ENCODE measurements around the gene CAPN14.

CAPN14 gene

DNA sequence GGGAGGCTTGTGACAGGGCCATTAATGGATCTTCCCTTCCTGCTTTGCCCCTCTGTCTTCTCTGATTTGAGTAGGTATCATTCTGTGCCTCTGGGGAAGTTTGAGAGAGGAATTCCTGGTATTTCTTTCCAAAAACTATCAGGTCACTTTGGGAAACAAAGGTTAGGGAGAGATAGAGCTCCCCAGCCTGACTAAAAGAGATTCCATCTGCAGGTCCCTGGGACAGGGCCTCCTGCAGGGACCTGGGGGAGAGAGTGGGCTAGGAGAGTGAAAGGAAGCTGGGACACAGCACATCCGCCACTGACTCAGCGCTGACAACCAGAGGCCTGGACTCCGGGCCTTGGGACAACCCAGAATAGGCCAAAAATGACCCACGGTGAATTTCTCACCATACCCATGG, 85.4 kb downstream of the CAPN14 start:
- TF ChIP-seq SPI1 (IDR thresholded peaks at IDR 0.05; ENCODE audit: low read depth, low read length) (no peak), POLR2A (IDR thresholded peaks at IDR 0.05; ENCODE audit: low read depth, low read length) (no peak), POLR2AphosphoS5 (IDR thresholded peaks at IDR 0.05; ENCODE audit: low read depth, low read length) (no peak), TAF1 (IDR thresholded peaks at IDR 0.05; ENCODE audit: low read depth, low read length) (no peak), POU2F2 (IDR thresholded peaks at IDR 0.05; ENCODE audit: low read depth, low read length) (no peak), PAX5 (IDR thresholded peaks at IDR 0.05; ENCODE audit: insufficient read depth, low read length, severe bottlenecking) (no peak)
- DNase-seq (ENCODE audit: insufficient read length, low spot score) (no peak), FAIRE-seq (no peak)

DNA sequence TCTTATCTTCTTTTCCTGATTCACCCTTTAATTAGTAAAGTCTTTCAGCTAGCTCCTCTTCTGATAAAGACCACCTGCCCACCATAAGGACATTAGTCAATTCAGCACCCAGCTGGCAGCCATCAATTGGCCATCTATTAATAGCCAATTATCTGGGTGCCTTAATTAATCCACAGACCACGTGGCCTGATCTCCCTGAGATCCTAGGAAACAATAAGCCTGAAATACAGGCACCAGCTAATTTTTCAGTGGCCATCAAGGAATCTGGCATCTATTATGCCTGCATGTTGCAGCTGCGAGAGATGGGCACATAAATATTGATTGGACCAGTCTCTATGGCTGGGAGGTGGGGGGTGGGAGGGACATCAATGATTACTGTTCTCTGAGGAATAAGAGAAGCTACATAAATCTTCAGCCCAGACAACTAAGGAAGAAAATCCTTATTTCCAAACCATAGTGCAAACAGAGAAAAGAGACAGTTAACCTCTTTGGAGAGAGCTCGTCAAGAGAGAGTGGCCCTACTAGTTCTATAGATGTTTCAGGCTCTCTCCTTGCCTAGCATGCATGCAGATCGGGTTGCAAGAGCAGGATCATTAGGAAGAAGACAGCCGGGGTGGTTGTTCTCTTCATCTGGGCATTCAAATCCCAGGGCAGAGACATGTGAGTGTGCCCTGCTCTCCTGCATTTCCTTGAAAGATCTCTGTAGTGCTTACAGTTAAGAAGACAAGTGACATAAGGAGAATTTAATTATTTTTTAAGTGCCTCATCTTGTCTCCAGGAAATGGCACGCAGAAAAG, 87.7 kb downstream of the CAPN14 start:
- FAIRE-seq: no peak
- TF ChIP-seq PAX5 (IDR thresholded peaks at IDR 0.05; ENCODE audit: insufficient read depth, low read length, severe bottlenecking): no peak
- TF ChIP-seq POLR2A (IDR thresholded peaks at IDR 0.05; ENCODE audit: low read depth, low read length): no peak
- no peak for TF ChIP-seq SPI1 (IDR thresholded peaks at IDR 0.05; ENCODE audit: low read depth, low read length)
- TF ChIP-seq POU2F2 (IDR thresholded peaks at IDR 0.05; ENCODE audit: low read depth, low read length): no peak
- TF ChIP-seq POLR2AphosphoS5 (IDR thresholded peaks at IDR 0.05; ENCODE audit: low read depth, low read length): no peak
- TF ChIP-seq TAF1 (IDR thresholded peaks at IDR 0.05; ENCODE audit: low read depth, low read length): no peak
- DNase-seq (ENCODE audit: insufficient read length, low spot score): no peak

DNA sequence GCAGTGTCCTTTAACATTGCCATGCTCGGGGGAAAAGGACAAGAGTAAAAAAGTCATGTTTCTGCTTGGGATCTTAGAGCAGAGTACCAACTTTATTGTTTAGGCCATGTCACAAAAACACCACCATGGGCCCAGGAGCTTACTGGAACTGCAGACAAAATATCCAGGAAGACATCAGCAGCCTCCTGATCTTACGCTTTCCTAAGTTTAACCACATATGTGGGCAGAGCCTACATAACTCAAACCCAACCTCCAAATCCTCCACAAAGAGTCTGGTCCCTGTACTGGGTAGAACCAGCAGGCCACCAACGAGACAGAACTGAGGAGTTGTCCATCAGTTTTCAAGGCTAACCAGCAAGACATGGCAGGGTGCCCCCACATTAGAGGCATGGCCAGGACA, 89.4 kb downstream of the CAPN14 start:
- no peak for FAIRE-seq
- no peak for DNase-seq (ENCODE audit: insufficient read length, low spot score)
- TF ChIP-seq SPI1 (IDR thresholded peaks at IDR 0.05; ENCODE audit: low read depth, low read length): no peak
- TF ChIP-seq PAX5 (IDR thresholded peaks at IDR 0.05; ENCODE audit: insufficient read depth, low read length, severe bottlenecking): no peak
- TF ChIP-seq POLR2A (IDR thresholded peaks at IDR 0.05; ENCODE audit: low read depth, low read length): no peak
- TF ChIP-seq POLR2AphosphoS5 (IDR thresholded peaks at IDR 0.05; ENCODE audit: low read depth, low read length): no peak
- TF ChIP-seq POU2F2 (IDR thresholded peaks at IDR 0.05; ENCODE audit: low read depth, low read length): no peak
- no peak for TF ChIP-seq TAF1 (IDR thresholded peaks at IDR 0.05; ENCODE audit: low read depth, low read length)

DNA sequence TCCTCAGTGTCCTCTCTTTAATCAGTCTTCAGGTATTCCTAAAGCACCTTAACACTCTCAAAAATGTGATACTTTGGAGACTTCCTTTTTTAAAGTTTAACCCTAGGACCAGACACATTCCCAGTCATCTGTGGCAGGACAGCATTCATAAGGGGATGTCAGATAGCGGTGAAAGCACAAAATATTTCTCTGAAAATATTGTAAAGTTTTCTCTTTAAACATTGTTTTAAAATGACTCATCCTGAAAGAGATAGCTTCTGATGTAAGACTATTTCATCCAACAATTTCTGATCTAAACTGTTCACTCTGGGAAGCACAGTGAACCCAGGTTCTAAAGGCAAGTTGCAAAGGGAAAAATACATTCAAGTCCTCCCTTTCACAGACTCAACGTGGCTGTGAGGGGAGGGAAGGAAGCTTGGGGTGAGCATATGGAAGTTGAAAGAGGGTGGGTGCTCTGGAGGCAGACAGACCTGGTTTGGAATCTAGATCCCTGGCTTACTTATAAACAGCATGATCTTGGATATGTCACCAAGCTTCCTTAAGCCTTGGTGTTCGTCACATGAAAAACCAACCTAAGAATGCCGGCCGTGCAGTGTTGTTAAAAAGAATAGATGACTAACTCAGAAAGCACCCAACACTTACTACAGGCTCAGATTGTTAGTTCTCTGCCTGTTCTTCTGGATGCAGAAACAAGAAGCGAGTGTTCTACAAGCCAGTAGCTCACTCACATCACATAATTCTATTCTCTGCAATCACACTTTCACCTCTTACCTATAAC, 91.2 kb downstream of the CAPN14 start:
- FAIRE-seq: no peak
- TF ChIP-seq SPI1 (IDR thresholded peaks at IDR 0.05; ENCODE audit: low read depth, low read length): no peak
- TF ChIP-seq PAX5 (IDR thresholded peaks at IDR 0.05; ENCODE audit: insufficient read depth, low read length, severe bottlenecking): no peak
- TF ChIP-seq TAF1 (IDR thresholded peaks at IDR 0.05; ENCODE audit: low read depth, low read length): no peak
- TF ChIP-seq POLR2AphosphoS5 (IDR thresholded peaks at IDR 0.05; ENCODE audit: low read depth, low read length): no peak
- no peak for TF ChIP-seq POLR2A (IDR thresholded peaks at IDR 0.05; ENCODE audit: low read depth, low read length)
- no peak for TF ChIP-seq POU2F2 (IDR thresholded peaks at IDR 0.05; ENCODE audit: low read depth, low read length)
- DNase-seq (ENCODE audit: insufficient read length, low spot score): no peak

DNA sequence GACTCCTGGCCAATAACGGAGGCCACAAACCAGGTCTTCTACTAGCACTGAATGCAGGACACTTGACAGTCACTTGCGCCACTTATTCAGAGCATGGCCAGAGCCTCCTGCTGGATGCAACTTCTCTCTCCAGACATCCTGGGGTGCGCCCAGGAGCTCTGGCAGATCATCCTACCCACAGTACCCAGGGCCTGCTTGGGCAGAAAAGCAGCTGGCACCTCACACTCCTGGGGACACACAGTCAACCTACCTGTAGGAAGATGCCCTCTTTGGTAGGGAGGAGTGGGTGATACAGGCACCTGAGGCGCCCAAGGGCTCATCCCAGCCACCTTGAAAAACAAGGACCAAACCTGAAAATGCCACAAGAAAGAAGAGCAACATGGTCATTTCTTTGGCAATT, 92.4 kb downstream of the CAPN14 start:
- TF ChIP-seq SPI1 (IDR thresholded peaks at IDR 0.05; ENCODE audit: low read depth, low read length) (no peak), TAF1 (IDR thresholded peaks at IDR 0.05; ENCODE audit: low read depth, low read length) (no peak), POLR2AphosphoS5 (IDR thresholded peaks at IDR 0.05; ENCODE audit: low read depth, low read length) (no peak), POU2F2 (IDR thresholded peaks at IDR 0.05; ENCODE audit: low read depth, low read length) (no peak), POLR2A (IDR thresholded peaks at IDR 0.05; ENCODE audit: low read depth, low read length) (no peak), PAX5 (IDR thresholded peaks at IDR 0.05; ENCODE audit: insufficient read depth, low read length, severe bottlenecking) (no peak)
- DNase-seq (ENCODE audit: insufficient read length, low spot score) (no peak), FAIRE-seq (no peak)

Data from GM12891 (cell line).